ENCODE measurements around the gene GLIPR1L1. TPM values are rescaled to one million over a fixed set of nuclear protein-coding genes. Genes with fewer than 3 reads are reported as not detected.

The GLIPR1L1 gene
- total RNA-seq, 8 experiments from 2014 or later, result 0.43 to 1.4 (median 0.81) TPM; not detected in 5

Other genes with a start within 250 kb of the GLIPR1L1 start
- gene KCNC2, start 124.8 kb upstream of the GLIPR1L1 start, total RNA-seq, result 1 to 10 TPM in 4 of 8 experiments, under 1 TPM in 1, not detected in 3; 0.63 to 4.6 (median 1.1) TPM
- 10 to 100 TPM in 1 of 8 experiments, 1 to 10 TPM in 3, under 1 TPM in 4; 0.41 to 16.0 (median 3.0) TPM for gene CAPS2, start 4.3 kb upstream of the GLIPR1L1 start, total RNA-seq
- gene GLIPR1L2, start 56.4 kb downstream of the GLIPR1L1 start, total RNA-seq, result 1 to 10 TPM in 2 of 8 experiments, under 1 TPM in 4, not detected in 2; 0.08 to 3.1 (median 0.38) TPM
- 10 to 100 TPM in 1 of 8 experiments, 1 to 10 TPM in 7; 1.1 to 26.1 (median 3.3) TPM for gene GLIPR1, start 146.1 kb downstream of the GLIPR1L1 start, total RNA-seq
- 10 to 100 TPM; 21.1 to 60.7 (median 33.4) TPM for gene KRR1, start 176.9 kb downstream of the GLIPR1L1 start, total RNA-seq

Measured in motor neuron (in vitro differentiated cells).